Activated T-helper 1 cell treated with anti-CD3 and anti-CD28 coated beads, Interleukin-12 subunit alpha, Interleukin-12 subunit beta, Interleukin-2, Interleukin-4 antibody, amounts not matched to agents 30 ng/mL and 10 ng/mL and 1 ng/mL, durations not matched to agents 14 hours and 24 hours and 36 hours (primary cell): ENCODE measurements around the gene IGFBP6. TPM values are rescaled to one million over a fixed set of nuclear protein-coding genes. Genes with fewer than 3 reads are reported as not detected.

ENCODE experiments used
- DNase-seq: peaks from one replicate; pipeline ENCODE4 v3.0.0; 2021; ENCODE audit warnings: low spot score
- H3K27ac Mint-ChIP-seq: one replicate; pipeline ENCODE4 v1.8.0; 2021; ENCODE audit warnings: mild to moderate bottlenecking, mixed read lengths
- H3K27me3 Mint-ChIP-seq: one replicate; pipeline ENCODE4 v1.8.0; 2022; ENCODE audit warnings: mild to moderate bottlenecking, moderate library complexity, mixed read lengths; ENCODE audit not compliant: insufficient read depth
- H3K36me3 Mint-ChIP-seq: one replicate; pipeline ENCODE4 v1.8.0; 2021; ENCODE audit warnings: low read depth, mixed read lengths
- H3K4me1 Mint-ChIP-seq: one replicate; pipeline ENCODE4 v1.8.0; 2021; ENCODE audit warnings: low read depth, mixed read lengths
- H3K4me3 Mint-ChIP-seq: one replicate; pipeline ENCODE4 v1.8.0; 2021; ENCODE audit warnings: mild to moderate bottlenecking, moderate library complexity, mixed read lengths
- H3K9me3 Mint-ChIP-seq: one replicate; pipeline ENCODE4 v1.8.0; 2021; ENCODE audit warnings: mixed read lengths
- intact Hi-C: fragments of 100-400 bp; cut with micrococcal nuclease; formaldehyde crosslinking; loops from one replicate; pipeline ENCODE4 v1.15.1; 2024
- total RNA-seq: library from RNA; stranded (reverse); gene quantifications from 2 replicates; pipeline ENCODE4 v1.2.3, GENCODE V29; 2022

IGFBP6 gene
- total RNA-seq, 1 donor from 2014 or later, result not detected

GRCh38 chr12:53069621-53070410 lies 27.7 kb upstream of the IGFBP6 start:
- no peak overlapping the region for H3K27ac Mint-ChIP-seq
- intact Hi-C loops, result no loop called here
- H3K27me3 Mint-ChIP-seq, result no peaks in the 10 kb centered on the region
- no peak for DNase-seq
- no peaks in the 10 kb centered on the region for H3K9me3 Mint-ChIP-seq
- H3K36me3 Mint-ChIP-seq, result peaks cover 36% of the 10 kb centered on the region
- no peak overlapping the region for H3K4me3 Mint-ChIP-seq
- H3K4me1 Mint-ChIP-seq, result peaks cover 12% of the 10 kb centered on the region

GRCh38 chr12:53070877-53071492 lies 26.5 kb upstream of the IGFBP6 start:
- intact Hi-C loops, result no loop called here
- H3K27ac Mint-ChIP-seq, result peak overlapping the region; percentile 43
- H3K27me3 Mint-ChIP-seq, result no peaks in the 10 kb centered on the region
- H3K9me3 Mint-ChIP-seq, result no peaks in the 10 kb centered on the region
- peaks cover 45% of the 10 kb centered on the region for H3K36me3 Mint-ChIP-seq
- DNase-seq, result no peak
- H3K4me3 Mint-ChIP-seq, result no peak overlapping the region
- H3K4me1 Mint-ChIP-seq, result peaks cover 18% of the 10 kb centered on the region

DNA sequence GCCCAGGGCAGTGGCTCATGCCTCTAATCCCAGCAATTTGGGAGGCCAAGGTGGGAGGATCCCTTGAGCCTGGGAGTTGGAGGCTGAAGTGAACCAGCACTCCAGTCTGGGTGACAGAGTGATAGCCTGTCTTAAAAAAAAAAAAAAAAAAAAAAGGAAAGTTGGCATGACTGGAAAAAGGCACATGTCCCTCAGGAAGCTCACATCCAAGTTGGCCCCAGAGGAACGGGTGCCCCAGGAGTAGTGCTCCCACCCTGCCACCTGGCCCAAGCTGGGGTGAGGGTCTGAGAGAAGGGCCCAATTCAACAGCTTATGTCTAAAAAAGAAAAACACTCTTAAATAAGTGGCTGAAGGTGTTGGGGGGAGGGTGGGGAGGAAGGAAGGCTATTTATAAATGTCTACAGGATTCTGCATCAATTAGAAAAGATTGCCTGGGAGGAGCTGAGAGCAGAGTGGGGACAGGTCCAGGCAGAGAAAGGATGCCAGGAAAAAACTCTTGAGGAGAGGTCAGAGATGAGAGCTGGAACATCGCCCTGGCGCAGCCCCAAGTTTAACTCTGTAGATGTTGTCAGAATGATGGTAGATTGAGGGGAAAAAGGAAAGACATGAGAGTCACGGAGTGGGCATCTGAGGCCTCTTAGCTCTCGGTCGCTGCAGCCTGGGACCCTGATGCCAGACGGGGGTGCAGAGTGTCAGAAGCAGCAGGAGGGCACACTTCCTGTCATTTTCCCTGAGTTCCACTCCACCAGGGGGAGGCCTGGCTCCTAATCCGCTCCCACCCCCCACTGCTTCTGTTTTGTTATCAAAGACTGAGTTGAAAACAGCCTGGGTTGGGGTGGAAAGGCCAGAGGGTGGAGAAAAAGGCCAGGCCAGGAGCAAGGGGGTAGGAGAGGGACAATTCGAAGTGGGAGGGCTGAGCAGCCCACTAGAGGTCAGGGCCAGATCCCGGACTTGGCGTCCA lies 25.6 kb upstream of the IGFBP6 start:
- Mint-ChIP-seq H3K27ac (no peak overlapping the region), H3K4me1 (peaks cover 20% of the 10 kb centered on the region), H3K36me3 (peaks cover 45% of the 10 kb centered on the region), H3K4me3 (no peak overlapping the region), H3K9me3 (no peaks in the 10 kb centered on the region), H3K27me3 (no peaks in the 10 kb centered on the region)
- intact Hi-C loops, result no loop called here
- no peak for DNase-seq

DNA sequence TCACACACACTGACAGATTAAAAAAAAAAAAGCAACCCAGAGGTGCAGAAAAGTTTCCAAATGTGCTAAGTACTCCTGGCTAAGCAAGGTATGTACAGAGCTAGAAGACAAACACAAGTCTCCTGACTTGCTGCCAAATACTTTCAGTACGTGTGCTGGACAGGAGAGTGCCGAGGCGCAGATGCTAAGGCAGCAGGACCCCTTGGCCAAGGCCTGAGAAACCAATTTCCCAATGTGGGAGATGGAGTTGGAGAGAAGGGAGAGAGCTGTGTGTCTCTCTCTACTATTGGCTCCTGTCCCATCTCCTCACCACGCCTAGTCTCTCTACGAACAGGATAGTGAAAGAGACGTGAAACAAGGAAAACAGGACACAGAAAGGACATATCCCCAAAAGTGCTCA lies 23.6 kb upstream of the IGFBP6 start:
- Mint-ChIP-seq H3K27ac (no peak overlapping the region), H3K36me3 (peaks cover 47% of the 10 kb centered on the region)

DNA sequence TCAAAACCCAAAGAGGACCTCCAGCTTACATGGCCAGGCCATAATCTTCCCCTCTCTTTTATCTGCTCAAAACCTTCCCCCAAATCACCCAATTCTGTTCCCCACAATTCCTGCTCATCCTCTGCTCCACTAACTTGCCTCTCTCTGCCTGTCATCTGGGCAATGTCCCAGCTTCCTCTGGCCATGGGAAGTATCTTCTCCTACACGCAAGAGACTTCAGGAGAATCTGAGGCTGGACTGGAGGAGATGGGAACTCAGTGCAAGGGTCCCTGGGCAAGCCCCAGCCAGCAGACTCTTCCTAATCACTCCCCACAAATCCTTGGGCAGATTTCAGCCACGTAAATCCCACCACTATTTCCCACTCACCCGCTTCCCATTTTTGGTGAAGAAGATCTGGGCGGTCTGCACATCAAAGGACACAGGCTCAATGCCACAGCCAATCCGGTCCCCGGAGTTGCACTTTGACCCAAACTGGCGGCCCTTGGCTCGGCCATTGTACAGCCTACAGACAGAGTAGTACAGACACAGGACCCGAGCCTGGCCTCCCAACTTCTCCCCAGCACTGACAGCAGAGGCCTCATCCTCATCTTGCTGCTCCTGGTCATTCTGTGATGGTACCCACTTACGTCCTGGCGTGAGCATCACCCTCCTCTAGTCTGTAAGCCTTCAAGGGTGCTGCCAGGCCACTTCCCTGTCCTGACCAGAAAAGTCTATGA lies 23.0 kb upstream of the IGFBP6 start:
- DNase-seq, result no peak
- Mint-ChIP-seq H3K27ac (no peak overlapping the region), H3K27me3 (no peaks in the 10 kb centered on the region), H3K4me3 (no peak overlapping the region), H3K36me3 (peaks cover 47% of the 10 kb centered on the region), H3K4me1 (peaks cover 34% of the 10 kb centered on the region), H3K9me3 (no peaks in the 10 kb centered on the region)
- intact Hi-C loops, result no loop called here

More for the DNA sequence above, 23.6 kb upstream of the IGFBP6 start:
- intact Hi-C loops, result no loop called here
- Mint-ChIP-seq H3K4me3 (no peak overlapping the region), H3K27me3 (no peaks in the 10 kb centered on the region), H3K4me1 (peaks cover 34% of the 10 kb centered on the region), H3K9me3 (no peaks in the 10 kb centered on the region)
- no peak for DNase-seq

- no peaks in the 10 kb centered on the region for H3K9me3 Mint-ChIP-seq
- H3K36me3 Mint-ChIP-seq, result peaks cover 47% of the 10 kb centered on the region
- H3K27ac Mint-ChIP-seq, result no peak overlapping the region
- intact Hi-C loops, result no loop called here
- H3K27me3 Mint-ChIP-seq, result no peaks in the 10 kb centered on the region
- DNase-seq, result no peak
- H3K4me3 Mint-ChIP-seq, result no peak overlapping the region
- H3K4me1 Mint-ChIP-seq, result peaks cover 34% of the 10 kb centered on the region
Measured at GRCh38 chr12:53074999-53075370, 22.5 kb upstream of the IGFBP6 start.

GRCh38 chr12:53076461-53076860 lies 21.0 kb upstream of the IGFBP6 start:
- Mint-ChIP-seq H3K27me3 (no peaks in the 10 kb centered on the region), H3K9me3 (no peaks in the 10 kb centered on the region), H3K4me3 (no peak overlapping the region), H3K4me1 (peaks cover 43% of the 10 kb centered on the region), H3K36me3 (peaks cover 43% of the 10 kb centered on the region), H3K27ac (no peak overlapping the region)
- intact Hi-C loops, result no loop called here
- no peak for DNase-seq

DNA sequence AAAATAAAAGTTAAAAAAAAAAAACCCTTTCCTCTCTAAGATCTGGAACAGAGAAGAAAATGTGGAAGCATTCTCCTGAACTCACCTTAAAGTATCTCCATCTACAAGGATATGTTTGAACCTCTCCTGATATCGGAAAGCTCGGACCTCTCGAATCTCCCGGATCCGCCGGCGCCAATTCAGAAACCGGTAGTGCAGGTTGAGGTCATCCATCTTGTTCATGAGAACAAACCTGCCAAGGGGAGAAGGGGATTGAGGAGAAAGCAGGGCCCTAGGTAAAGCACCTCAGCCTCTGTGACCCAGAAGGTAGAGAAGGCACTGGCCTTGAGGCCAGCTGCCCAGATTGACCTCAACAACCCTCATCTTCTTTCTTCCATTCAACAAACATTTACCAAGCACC lies 20.4 kb upstream of the IGFBP6 start:
- H3K4me1 Mint-ChIP-seq, result peaks cover 43% of the 10 kb centered on the region
- intact Hi-C loops, result no loop called here
- no peak overlapping the region for H3K27ac Mint-ChIP-seq
- H3K36me3 Mint-ChIP-seq, result peaks cover 39% of the 10 kb centered on the region
- no peak for DNase-seq
- H3K9me3 Mint-ChIP-seq, result no peaks in the 10 kb centered on the region
- H3K27me3 Mint-ChIP-seq, result no peaks in the 10 kb centered on the region
- H3K4me3 Mint-ChIP-seq, result peak overlapping the region; percentile 93

DNA sequence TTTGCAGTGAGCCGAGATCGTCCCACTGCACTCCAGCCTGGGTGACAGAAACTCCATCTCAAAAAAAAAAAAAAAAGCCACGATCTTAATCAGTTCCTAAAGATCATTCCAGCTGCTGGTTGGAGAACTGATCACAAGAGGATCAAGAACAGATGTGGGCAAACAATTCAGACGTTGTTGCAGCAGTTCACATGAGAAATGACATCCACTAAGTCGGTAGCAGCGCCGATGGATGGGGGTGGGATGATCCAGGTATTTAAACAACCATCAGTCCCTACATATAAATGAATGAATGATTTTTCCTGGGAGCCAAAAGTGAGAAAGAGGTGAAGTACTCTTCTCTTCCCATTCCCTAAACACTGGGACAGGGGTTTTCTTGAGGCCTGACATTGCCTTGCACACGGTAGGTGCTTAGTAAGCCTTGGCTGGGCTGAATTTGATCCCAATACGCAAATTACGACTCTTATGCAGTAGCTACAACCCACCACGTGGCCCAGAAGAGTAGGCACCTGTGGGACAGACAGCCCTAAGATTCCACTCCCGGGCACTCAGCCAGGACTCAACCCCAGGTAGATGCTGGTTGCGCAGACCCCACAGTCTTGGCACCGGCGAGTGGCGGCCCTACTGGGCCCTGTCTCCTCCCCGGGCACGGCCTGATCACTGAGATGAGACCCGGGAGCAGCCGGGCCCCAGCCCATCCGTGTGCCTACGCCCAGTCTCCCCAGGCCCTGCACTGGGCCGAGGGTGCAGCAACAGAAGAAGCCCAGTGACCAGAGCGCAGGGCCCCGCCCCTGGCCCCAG lies 18.8 kb upstream of the IGFBP6 start:
- no peak for DNase-seq
- Mint-ChIP-seq H3K4me3 (peak overlapping the region; percentile 93), H3K27me3 (no peaks in the 10 kb centered on the region), H3K27ac (peak overlapping the region; percentile 92), H3K36me3 (peaks cover 35% of the 10 kb centered on the region), H3K4me1 (peaks cover 43% of the 10 kb centered on the region), H3K9me3 (no peaks in the 10 kb centered on the region)
- intact Hi-C loops, result loop anchor here (1.0 kb wide), 7 partner anchors 21 to 302 kb away; partner anchors contain the start of genes AAAS, CSAD, EIF4B and ESPL1

GRCh38 chr12:53079226-53080117 lies 18.0 kb upstream of the IGFBP6 start, which contains the start of gene SPRYD3:
Gene SPRYD3, minus strand, starts transcription at chr12:53079390. Its CDS starts 57 bp downstream, at chr12:53079333.
- Mint-ChIP-seq H3K4me3 (peak within 1 kb of the TSS; percentile 93), H3K27ac (peak within 1 kb of the TSS; percentile 92), H3K36me3 (peaks cover 27% of the 10 kb centered on the region), H3K9me3 (no peaks in the 10 kb centered on the region), H3K4me1 (peaks cover 36% of the 10 kb centered on the region), H3K27me3 (no peaks in the 10 kb centered on the region)
- intact Hi-C loops, result loop anchor here (1.0 kb wide), 7 partner anchors 20 to 301 kb away; partner anchors contain the start of genes AAAS, CSAD, EIF4B and ESPL1
- peak; percentile 97 for DNase-seq

- DNase-seq, result no peak
- peaks cover 15% of the 10 kb centered on the region for H3K4me1 Mint-ChIP-seq
- intact Hi-C loops, result no loop called here
- no peak overlapping the region for H3K4me3 Mint-ChIP-seq
- H3K36me3 Mint-ChIP-seq, result peaks cover 2% of the 10 kb centered on the region
- H3K27me3 Mint-ChIP-seq, result peaks cover 5% of the 10 kb centered on the region
- no peak overlapping the region for H3K27ac Mint-ChIP-seq
- no peaks in the 10 kb centered on the region for H3K9me3 Mint-ChIP-seq
Measured at GRCh38 chr12:53082637-53083175, 14.8 kb upstream of the IGFBP6 start.
